ENCODE measurements around the gene SGCA. TPM values are rescaled to one million over a fixed set of nuclear protein-coding genes. Genes with fewer than 3 reads are reported as not detected.

The SGCA gene
- total and polyA plus RNA-seq, 2 donors (not counting 3 experiments of a cell fraction or from before 2014, with no cell fraction given), result not detected

GRCh38 chr17:50212121-50212843 is 46.5 kb downstream of the SGCA start:
- no peaks in the 10 kb centered on the region for H3K9me1 ChIP-seq (replicated peaks; ENCODE audit: control insufficient read depth, extremely low read depth, insufficient read depth, low read length)
- BruUV-seq (replicated peaks), result no TSS peak
- FAIRE-seq (no peak), DNase-seq (ENCODE audit: low read depth, low spot score) (no peak)
- no peaks in the 10 kb centered on the region for H4K20me1 ChIP-seq (replicated peaks; ENCODE audit: control insufficient read depth, extremely low read depth, insufficient read depth, low read length)
- ChIA-PET POLR2A (no interaction called here), CTCF (interaction anchor here (0.9 to 9.9 kb wide), 7 partner anchors 8 to 118 kb away, joined by 3 to 80 read pairs (median 5); partner anchors contain the start of genes COL1A1 and TMEM92)
- no peak overlapping the region for H2AFZ ChIP-seq (ENCODE audit: low read depth, low read length)
- no peaks in the 10 kb centered on the region for H3K36me3 ChIP-seq (ENCODE audit: control insufficient read depth in 2 of 2, extremely low read depth in 1 of 2, insufficient read depth in 2 of 2, low read length in 2 of 2)
- H3K79me2 ChIP-seq (ENCODE audit: control insufficient read depth, insufficient read depth, low read length), result no peaks in the 10 kb centered on the region
- no peak overlapping the region for H3K9ac ChIP-seq (replicated peaks; ENCODE audit: extremely low read depth, insufficient read depth, low read length)
- intact Hi-C loops (cut with micrococcal nuclease) (no loop called here), dilution Hi-C loops (cut with MboI; ENCODE audit: extremely low pct_ligation_motif_present, low sequenced_read_pairs) (no loop called here)
- H3K9me3 ChIP-seq (replicated peaks; ENCODE audit: control insufficient read depth, insufficient read depth, low read length), result no peaks in the 10 kb centered on the region
- H3K4me1 ChIP-seq (ENCODE audit: control insufficient read depth, extremely low read depth, insufficient read depth, low read length), result peaks cover 7% of the 10 kb centered on the region
- TF ChIP-seq POLR2A (IDR thresholded peaks at IDR 0.05; ENCODE audit: low read depth, low read length) (no peak), CTCF (IDR thresholded peaks at IDR 0.05; ENCODE audit: extremely low read depth in 1 of 2, insufficient read depth in 1 of 2, low read depth in 1 of 2, low read length in 2 of 2) (no peak), JUN (IDR thresholded peaks at IDR 0.05; ENCODE audit: borderline replicate concordance, insufficient read depth, insufficient read length, low read depth) (no peak), FOS (IDR thresholded peaks at IDR 0.05; ENCODE audit: borderline replicate concordance, insufficient read depth, low read length) (no peak), POLR2AphosphoS5 (IDR thresholded peaks at IDR 0.05; ENCODE audit: insufficient read depth, low read depth, low read length) (no peak), MYC (IDR thresholded peaks at IDR 0.05; ENCODE audit: low read depth, low read length) (no peak), GATA2 (IDR thresholded peaks at IDR 0.05; ENCODE audit: insufficient read depth, insufficient read length, low read depth, low read length) (no peak), EZH2 (IDR thresholded peaks at IDR 0.05; ENCODE audit: borderline replicate concordance, low read depth, low read length, severe bottlenecking) (no peak)
- TF ChIP-seq, protein P1, sequence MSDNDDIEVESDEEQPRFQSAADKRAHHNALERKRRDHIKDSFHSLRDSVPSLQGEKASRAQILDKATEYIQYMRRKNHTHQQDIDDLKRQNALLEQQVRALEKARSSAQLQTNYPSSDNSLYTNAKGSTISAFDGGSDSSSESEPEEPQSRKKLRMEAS (IDR thresholded peaks at IDR 0.05; ENCODE audit: insufficient read depth, insufficient read length), result no peak
- no peak overlapping the region for H3K4me2 ChIP-seq (ENCODE audit: insufficient read depth, low read length)
- H3K4me3 ChIP-seq (replicated peaks in 1 of 3; ENCODE audit: insufficient read depth in 1 of 3, low read depth in 1 of 3, low read length in 3 of 3), result no peak overlapping the region
- no peak overlapping the region for H3K27ac ChIP-seq (ENCODE audit: insufficient read depth, low read depth, low read length)
- H3K27me3 ChIP-seq (ENCODE audit: control insufficient read depth in 2 of 2, insufficient read depth in 2 of 2, low read length in 2 of 2), result peaks cover 10 to 12% of the 10 kb centered on the region in 2 experiments

Measured in endothelial cell of umbilical vein (primary cell).